ENCODE measurements around the gene NECTIN3. TPM values are rescaled to one million over a fixed set of nuclear protein-coding genes. Genes with fewer than 3 reads are reported as not detected.

Gene NECTIN3
- total RNA-seq, 2 experiments from 2014 or later = 2.4 to 2.7 TPM

GRCh38 chr3:111072031-111072921 lies 660 bp downstream of the NECTIN3 start:
- Mint-ChIP-seq H3K9me3 (no peaks in the 10 kb centered on the region), H3K27me3 (peaks cover 50% of the 10 kb centered on the region), H3K27ac (no peak overlapping the region), H3K36me3 (no peaks in the 10 kb centered on the region), H3K4me3 (peak overlapping the region; percentile 81), H3K4me1 (peaks cover 21% of the 10 kb centered on the region)
- DNase-seq = peak; percentile 36

- no peak for DNase-seq
- Mint-ChIP-seq H3K4me3 (peak overlapping the region; percentile 81), H3K27me3 (peaks cover 52% of the 10 kb centered on the region), H3K4me1 (peaks cover 21% of the 10 kb centered on the region), H3K36me3 (no peaks in the 10 kb centered on the region), H3K9me3 (no peaks in the 10 kb centered on the region), H3K27ac (no peak overlapping the region)
Observed at GRCh38 chr3:111073218-111073617, 1.6 kb downstream of the NECTIN3 start.

GRCh38 chr3:111076732-111077131 lies 5.1 kb downstream of the NECTIN3 start:
- H3K27ac Mint-ChIP-seq = no peak overlapping the region
- no peak overlapping the region for H3K4me3 Mint-ChIP-seq
- DNase-seq = no peak
- peaks cover 15% of the 10 kb centered on the region for H3K4me1 Mint-ChIP-seq
- H3K27me3 Mint-ChIP-seq = peaks cover 41% of the 10 kb centered on the region
- H3K36me3 Mint-ChIP-seq = no peaks in the 10 kb centered on the region
- H3K9me3 Mint-ChIP-seq = no peaks in the 10 kb centered on the region

GRCh38 chr3:111077369-111077768 lies 5.8 kb downstream of the NECTIN3 start:
- Mint-ChIP-seq H3K4me1 (peaks cover 15% of the 10 kb centered on the region), H3K9me3 (no peaks in the 10 kb centered on the region), H3K27ac (no peak overlapping the region), H3K36me3 (no peaks in the 10 kb centered on the region), H3K27me3 (peaks cover 40% of the 10 kb centered on the region), H3K4me3 (no peak overlapping the region)
- DNase-seq = no peak

GRCh38 chr3:111080413-111080812 lies 8.8 kb downstream of the NECTIN3 start:
- H3K36me3 Mint-ChIP-seq = no peaks in the 10 kb centered on the region
- DNase-seq = no peak
- no peaks in the 10 kb centered on the region for H3K9me3 Mint-ChIP-seq
- H3K27ac Mint-ChIP-seq = no peak overlapping the region
- no peak overlapping the region for H3K4me3 Mint-ChIP-seq
- no peaks in the 10 kb centered on the region for H3K4me1 Mint-ChIP-seq
- peaks cover 11% of the 10 kb centered on the region for H3K27me3 Mint-ChIP-seq

GRCh38 chr3:111081008-111081545 lies 9.5 kb downstream of the NECTIN3 start:
- no peaks in the 10 kb centered on the region for H3K36me3 Mint-ChIP-seq
- H3K4me3 Mint-ChIP-seq = no peak overlapping the region
- no peaks in the 10 kb centered on the region for H3K9me3 Mint-ChIP-seq
- no peak overlapping the region for H3K27ac Mint-ChIP-seq
- DNase-seq = no peak
- H3K4me1 Mint-ChIP-seq = no peaks in the 10 kb centered on the region
- peaks cover 7% of the 10 kb centered on the region for H3K27me3 Mint-ChIP-seq

GRCh38 chr3:111084911-111085310 lies 13.3 kb downstream of the NECTIN3 start:
- no peaks in the 10 kb centered on the region for H3K9me3 Mint-ChIP-seq
- H3K27me3 Mint-ChIP-seq = no peaks in the 10 kb centered on the region
- H3K27ac Mint-ChIP-seq = no peak overlapping the region
- H3K36me3 Mint-ChIP-seq = no peaks in the 10 kb centered on the region
- no peak for DNase-seq
- no peak overlapping the region for H3K4me3 Mint-ChIP-seq
- peaks cover 3% of the 10 kb centered on the region for H3K4me1 Mint-ChIP-seq

- H3K27ac Mint-ChIP-seq = no peak overlapping the region
- DNase-seq = no peak
- H3K4me1 Mint-ChIP-seq = peaks cover 3% of the 10 kb centered on the region
- H3K9me3 Mint-ChIP-seq = no peaks in the 10 kb centered on the region
- no peaks in the 10 kb centered on the region for H3K36me3 Mint-ChIP-seq
- H3K4me3 Mint-ChIP-seq = no peak overlapping the region
- no peaks in the 10 kb centered on the region for H3K27me3 Mint-ChIP-seq
Observed at GRCh38 chr3:111087924-111088469, 16.4 kb downstream of the NECTIN3 start.

GRCh38 chr3:111096487-111097209 lies 25.0 kb downstream of the NECTIN3 start:
- Mint-ChIP-seq H3K4me3 (no peak overlapping the region), H3K9me3 (peaks cover 9% of the 10 kb centered on the region), H3K36me3 (peaks cover 11% of the 10 kb centered on the region), H3K4me1 (peaks cover 2% of the 10 kb centered on the region), H3K27ac (no peak overlapping the region), H3K27me3 (peaks cover 4% of the 10 kb centered on the region)
- no peak for DNase-seq

- H3K4me1 Mint-ChIP-seq = peaks cover 7% of the 10 kb centered on the region
- no peak for DNase-seq
- peaks cover 1% of the 10 kb centered on the region for H3K36me3 Mint-ChIP-seq
- peaks cover 8% of the 10 kb centered on the region for H3K27me3 Mint-ChIP-seq
- peaks cover 7% of the 10 kb centered on the region for H3K9me3 Mint-ChIP-seq
- H3K27ac Mint-ChIP-seq = no peak overlapping the region
- no peak overlapping the region for H3K4me3 Mint-ChIP-seq
Observed at GRCh38 chr3:111103807-111104206, 32.2 kb downstream of the NECTIN3 start.

- no peak overlapping the region for H3K27ac Mint-ChIP-seq
- H3K4me3 Mint-ChIP-seq = no peak overlapping the region
- peaks cover 7% of the 10 kb centered on the region for H3K9me3 Mint-ChIP-seq
- peaks cover 5% of the 10 kb centered on the region for H3K4me1 Mint-ChIP-seq
- H3K36me3 Mint-ChIP-seq = peaks cover 1% of the 10 kb centered on the region
- no peak for DNase-seq
- H3K27me3 Mint-ChIP-seq = peaks cover 8% of the 10 kb centered on the region
Observed at GRCh38 chr3:111106993-111107661, 35.5 kb downstream of the NECTIN3 start.

- H3K36me3 Mint-ChIP-seq = peaks cover 1% of the 10 kb centered on the region
- no peak overlapping the region for H3K4me3 Mint-ChIP-seq
- peaks cover 7% of the 10 kb centered on the region for H3K9me3 Mint-ChIP-seq
- H3K27me3 Mint-ChIP-seq = peaks cover 8% of the 10 kb centered on the region
- no peak for DNase-seq
- peaks cover 5% of the 10 kb centered on the region for H3K4me1 Mint-ChIP-seq
- H3K27ac Mint-ChIP-seq = no peak overlapping the region
Observed at GRCh38 chr3:111107662-111108035, 36.0 kb downstream of the NECTIN3 start.

GRCh38 chr3:111112913-111113312 lies 41.3 kb downstream of the NECTIN3 start:
- H3K36me3 Mint-ChIP-seq = no peaks in the 10 kb centered on the region

GRCh38 chr3:111128884-111129283 lies 57.3 kb downstream of the NECTIN3 start:
- Mint-ChIP-seq H3K36me3 (no peaks in the 10 kb centered on the region), H3K27me3 (no peaks in the 10 kb centered on the region), H3K4me3 (no peak overlapping the region), H3K4me1 (no peaks in the 10 kb centered on the region), H3K9me3 (no peaks in the 10 kb centered on the region), H3K27ac (no peak overlapping the region)
- DNase-seq = no peak

More at GRCh38 chr3:111112913-111113312, 41.3 kb downstream of the NECTIN3 start:
- H3K27me3 Mint-ChIP-seq = no peaks in the 10 kb centered on the region
- H3K9me3 Mint-ChIP-seq = no peaks in the 10 kb centered on the region
- no peak overlapping the region for H3K27ac Mint-ChIP-seq
- H3K4me1 Mint-ChIP-seq = no peaks in the 10 kb centered on the region
- H3K4me3 Mint-ChIP-seq = no peak overlapping the region
- no peak for DNase-seq

GRCh38 chr3:111130827-111131226 lies 59.2 kb downstream of the NECTIN3 start:
- Mint-ChIP-seq H3K27ac (no peak overlapping the region), H3K4me1 (no peaks in the 10 kb centered on the region), H3K9me3 (no peaks in the 10 kb centered on the region), H3K36me3 (no peaks in the 10 kb centered on the region), H3K4me3 (no peak overlapping the region), H3K27me3 (no peaks in the 10 kb centered on the region)
- DNase-seq = no peak

Measured in activated naive CD8-positive, alpha-beta T cell treated with anti-CD3 and anti-CD28 coated beads for 36 hours (primary cell).